ENCODE results near the gene AADAT.

DNA sequence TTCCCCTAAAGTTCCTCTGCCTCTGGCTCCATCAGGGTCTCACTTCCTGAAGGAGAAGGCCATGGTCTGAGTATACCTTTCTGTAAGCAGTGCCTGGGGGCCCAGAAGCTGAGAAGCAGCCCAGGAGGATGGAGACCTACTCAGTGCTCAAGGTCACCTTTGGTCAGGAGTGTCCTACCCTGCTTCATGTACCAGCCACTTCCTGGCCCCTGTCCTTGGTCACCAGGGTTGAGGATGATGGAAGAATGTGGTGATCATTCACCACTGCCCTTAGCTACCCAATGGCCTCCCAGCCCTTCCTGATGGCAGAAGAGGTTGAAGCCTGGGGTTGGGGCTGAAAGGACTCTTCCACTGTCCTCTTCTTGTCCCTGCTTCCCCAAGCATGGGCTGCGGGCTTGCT is 54.5 kb downstream of the AADAT start:
- TF ChIP-seq, protein P1, sequence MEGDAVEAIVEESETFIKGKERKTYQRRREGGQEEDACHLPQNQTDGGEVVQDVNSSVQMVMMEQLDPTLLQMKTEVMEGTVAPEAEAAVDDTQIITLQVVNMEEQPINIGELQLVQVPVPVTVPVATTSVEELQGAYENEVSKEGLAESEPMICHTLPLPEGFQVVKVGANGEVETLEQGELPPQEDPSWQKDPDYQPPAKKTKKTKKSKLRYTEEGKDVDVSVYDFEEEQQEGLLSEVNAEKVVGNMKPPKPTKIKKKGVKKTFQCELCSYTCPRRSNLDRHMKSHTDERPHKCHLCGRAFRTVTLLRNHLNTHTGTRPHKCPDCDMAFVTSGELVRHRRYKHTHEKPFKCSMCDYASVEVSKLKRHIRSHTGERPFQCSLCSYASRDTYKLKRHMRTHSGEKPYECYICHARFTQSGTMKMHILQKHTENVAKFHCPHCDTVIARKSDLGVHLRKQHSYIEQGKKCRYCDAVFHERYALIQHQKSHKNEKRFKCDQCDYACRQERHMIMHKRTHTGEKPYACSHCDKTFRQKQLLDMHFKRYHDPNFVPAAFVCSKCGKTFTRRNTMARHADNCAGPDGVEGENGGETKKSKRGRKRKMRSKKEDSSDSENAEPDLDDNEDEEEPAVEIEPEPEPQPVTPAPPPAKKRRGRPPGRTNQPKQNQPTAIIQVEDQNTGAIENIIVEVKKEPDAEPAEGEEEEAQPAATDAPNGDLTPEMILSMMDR (IDR thresholded peaks at IDR 0.05 in 4 of 5, conservative IDR thresholded peaks at IDR 0.05 in 1 of 5), result no peak
- no peak for TF ChIP-seq POLR2A (IDR thresholded peaks at IDR 0.05)

Data from gastrocnemius medialis (tissue), 4 donors.